H9 (cell line): ENCODE measurements around the gene ZNRF2. TPM values are rescaled to one million over a fixed set of nuclear protein-coding genes. Genes with fewer than 3 reads are reported as not detected.

Experiments used
- DNase-seq: peaks from one replicate; pipeline ENCODE4 v3.0.0-alpha.2; 2017
- H2AFZ ChIP-seq: one replicate; pipeline ENCODE4 v1.6.1; 2013; ENCODE audit warnings: mild to moderate bottlenecking, low read length, control low read depth, moderate library complexity
- H2AK5ac ChIP-seq: 2 replicates; pipeline ENCODE4 v1.6.1; 2013; ENCODE audit warnings: low read length, control low read depth, mixed read lengths; ENCODE audit not compliant: insufficient read length
- H2BK120ac ChIP-seq: one replicate; pipeline ENCODE4 v1.6.1; 2013; ENCODE audit warnings: low read depth, mild to moderate bottlenecking, low read length, control low read depth, inconsistent platforms; ENCODE audit not compliant: poor library complexity, severe bottlenecking
- H2BK12ac ChIP-seq: 2 replicates; pipeline ENCODE4 v1.6.1; 2013; ENCODE audit warnings: low read length, control low read depth, mixed read lengths, low read depth; ENCODE audit not compliant: insufficient read length
- H2BK15ac ChIP-seq: 2 replicates; pipeline ENCODE4 v1.6.1; 2013; ENCODE audit warnings: low read depth, low read length, control low read depth
- H2BK20ac ChIP-seq: one replicate; pipeline ENCODE4 v1.6.1; 2013; ENCODE audit warnings: low read depth, mild to moderate bottlenecking, low read length, control low read depth, inconsistent platforms; ENCODE audit not compliant: poor library complexity, severe bottlenecking
- H2BK5ac ChIP-seq: 2 replicates; pipeline ENCODE4 v1.6.1; 2013; ENCODE audit warnings: low read length, control low read depth, mixed read lengths; ENCODE audit not compliant: insufficient read length
- H3K14ac ChIP-seq: 2 replicates; pipeline ENCODE4 v1.6.1; 2013; ENCODE audit warnings: low read length, control low read depth; ENCODE audit not compliant: insufficient read depth
- H3K18ac ChIP-seq: 2 replicates; pipeline ENCODE4 v1.6.1; 2013; ENCODE audit warnings: low read depth, mild to moderate bottlenecking, mixed read lengths, low read length, control low read depth; ENCODE audit not compliant: insufficient read length
- H3K23ac ChIP-seq: 2 replicates; pipeline ENCODE4 v1.6.1; 2013; ENCODE audit warnings: low read length, control low read depth, mixed read lengths, low read depth; ENCODE audit not compliant: insufficient read length
- H3K23me2 ChIP-seq: 2 replicates; pipeline ENCODE4 v1.6.1; 2013; ENCODE audit warnings: low read depth, mild to moderate bottlenecking, mixed read lengths, low read length, control low read depth; ENCODE audit not compliant: insufficient read length, poor library complexity, severe bottlenecking
- H3K27ac ChIP-seq: 2 replicates; pipeline ENCODE4 v1.5.1; 2013; ENCODE audit warnings: low read length, control low read depth, mixed read lengths, low read depth; ENCODE audit not compliant: insufficient read length
- H3K27me3 ChIP-seq: 2 replicates; pipeline ENCODE4 v1.6.1; 2013; ENCODE audit warnings: low read length, control low read depth, inconsistent platforms; ENCODE audit not compliant: insufficient read depth
- H3K4ac ChIP-seq: 2 replicates; pipeline ENCODE4 v1.6.1; 2013; ENCODE audit warnings: low read depth, mild to moderate bottlenecking, control low read depth, inconsistent platforms, low read length, moderate library complexity
- H3K4me1 ChIP-seq: 2 replicates; pipeline ENCODE4 v1.6.1; 2013; ENCODE audit warnings: low read length, control low read depth, inconsistent platforms; ENCODE audit not compliant: insufficient read depth
- H3K4me2 ChIP-seq: 2 replicates; pipeline ENCODE4 v1.6.1; 2013; ENCODE audit warnings: low read length, control low read depth, mixed read lengths; ENCODE audit not compliant: insufficient read length, insufficient read depth
- H3K56ac ChIP-seq: 2 replicates; pipeline ENCODE4 v1.6.1; 2013; ENCODE audit warnings: low read depth, mild to moderate bottlenecking, mixed read lengths, low read length, control low read depth; ENCODE audit not compliant: insufficient read length
- H3K79me1 ChIP-seq: 2 replicates; pipeline ENCODE4 v1.6.1; 2013; ENCODE audit warnings: low read depth, mild to moderate bottlenecking, moderate library complexity, low read length, control low read depth, inconsistent platforms; ENCODE audit not compliant: insufficient read depth, poor library complexity, severe bottlenecking
- H3K79me2 ChIP-seq: 2 replicates; pipeline ENCODE4 v1.6.1; 2013; ENCODE audit warnings: low read length, control low read depth, inconsistent platforms; ENCODE audit not compliant: insufficient read depth
- H3K9ac ChIP-seq: 2 replicates; pipeline ENCODE4 v1.6.1; 2013; ENCODE audit warnings: low read length, control low read depth, mixed read lengths; ENCODE audit not compliant: insufficient read length; ENCODE audit errors: extremely low read depth
- H3K9me3 ChIP-seq: one replicate; pipeline ENCODE4 v1.6.1; 2013; ENCODE audit warnings: low read depth, low read length, inconsistent platforms; ENCODE audit not compliant: control insufficient read depth
- H3T11ph ChIP-seq: one replicate; pipeline ENCODE4 v1.6.1; 2013; ENCODE audit warnings: mild to moderate bottlenecking, low read length, control low read depth, inconsistent platforms
- H4K20me1 ChIP-seq: one replicate; pipeline ENCODE4 v1.6.1; 2013; ENCODE audit not compliant: control insufficient read depth, insufficient read length, insufficient read depth
- H4K5ac ChIP-seq: 2 replicates; pipeline ENCODE4 v1.6.1; 2013; ENCODE audit warnings: low read depth, mild to moderate bottlenecking, mixed read lengths, low read length, control low read depth; ENCODE audit not compliant: insufficient read length
- H4K8ac ChIP-seq: replicated peaks from 2 replicates; pipeline ENCODE4 v1.6.1; 2013; ENCODE audit warnings: low read length, control low read depth, mixed read lengths, low read depth; ENCODE audit not compliant: insufficient read length
- H4K91ac ChIP-seq: 2 replicates; pipeline ENCODE4 v1.6.1; 2013; ENCODE audit warnings: low read depth, mild to moderate bottlenecking, moderate library complexity, mixed read lengths, low read length, control low read depth; ENCODE audit not compliant: insufficient read length
- H3K27ac Mint-ChIP-seq, 3 experiments: 2 replicates in 2 of 3; 3 replicates in 1 of 3; pipeline ENCODE4 v1.8.0; 2020 to 2021; ENCODE audit warnings: mixed read lengths in 3 of 3, mild to moderate bottlenecking in 1 of 3, moderate library complexity in 1 of 3
- H3K27me3 Mint-ChIP-seq: 2 replicates; pipeline ENCODE4 v1.8.0; 2021; ENCODE audit warnings: low read depth, mild to moderate bottlenecking, moderate library complexity, mixed read lengths
- H3K36me3 Mint-ChIP-seq, 3 experiments: 2 replicates in 2 of 3; 3 replicates in 1 of 3; pipeline ENCODE4 v1.8.0; 2020 to 2021; ENCODE audit warnings: low read depth in 3 of 3, mixed read lengths in 3 of 3; ENCODE audit not compliant: insufficient read depth in 1 of 3
- H3K4me1 Mint-ChIP-seq, 2 experiments: 2 replicates each; pipeline ENCODE4 v1.8.0; 2020; ENCODE audit warnings: mixed read lengths in 2 of 2
- H3K4me3 Mint-ChIP-seq, 2 experiments: 2 replicates in 1 of 2; 3 replicates in 1 of 2; pipeline ENCODE4 v1.8.0; 2020 to 2021; ENCODE audit warnings: mild to moderate bottlenecking in 2 of 2, mixed read lengths in 2 of 2, moderate library complexity in 1 of 2
- H3K9me3 Mint-ChIP-seq, 2 experiments: 2 replicates in 1 of 2; 3 replicates in 1 of 2; pipeline ENCODE4 v1.8.0; 2020; ENCODE audit warnings: mild to moderate bottlenecking in 2 of 2, mixed read lengths in 2 of 2, moderate library complexity in 1 of 2
- CTCF ChIP-seq: fragments of 200-600 bp; sonication (generic); conservative IDR thresholded peaks from 3 replicates; pipeline ENCODE4 v1.8.0; 2021; ENCODE audit warnings: antibody characterized with exemption, mild to moderate bottlenecking
- WGBS: extraction: QIAGEN DNeasy Blood & Tissue Kit; methylation state at CpG from one replicate; pipeline ENCODE4 v1.1.7; 2013; ENCODE audit warnings: missing lambda C conversion rate, low lambda C conversion rate, mixed read lengths; ENCODE audit not compliant: insufficient read length; ENCODE audit errors: extremely low coverage; 5-methylcytosine and 5-hydroxymethylcytosine counted together
- total RNA-seq: library from RNA; stranded (reverse); gene quantifications from 2 replicates; pipeline ENCODE4 v1.2.1, GENCODE V29; 2021

Gene ZNRF2
- total RNA-seq, 1 experiment from 2014 or later, result 16.5 TPM

GRCh38 chr7:30268586-30268985 is 15.8 kb upstream of the ZNRF2 start:
- no peak overlapping the region for H3K4me3 Mint-ChIP-seq
- Histone ChIP-seq H3K79me2 (no peaks in the 10 kb centered on the region), H3K9me3 (no peaks in the 10 kb centered on the region), H3K27me3 (no peaks in the 10 kb centered on the region), H2BK120ac (no peak overlapping the region), H3T11ph (no peak overlapping the region), H3K14ac (no peak overlapping the region), H4K20me1 (no peaks in the 10 kb centered on the region), H3K27ac (no peak overlapping the region), H2BK12ac (no peak overlapping the region), H3K4me2 (no peak overlapping the region), H2BK5ac (no peak overlapping the region), H2AK5ac (no peak overlapping the region), H3K23ac (no peak overlapping the region), H2BK20ac (no peak overlapping the region), H4K5ac (no peak overlapping the region), H2BK15ac (no peak overlapping the region), H3K4me1 (peaks cover 5% of the 10 kb centered on the region; the same call in 1 of the 2 replicates), H3K4ac (no peak overlapping the region), H4K91ac (no peak overlapping the region), H3K9ac (no peak overlapping the region), H2AFZ (no peak overlapping the region), H3K79me1 (no peaks in the 10 kb centered on the region), H3K56ac (no peak overlapping the region), H3K18ac (no peak overlapping the region), H3K23me2 (no peaks in the 10 kb centered on the region), H4K8ac (no peak overlapping the region)
- WGBS, result no CpG with 5 or more reads among the region's 6 CpGs
- no peak for DNase-seq
- no peak for TF ChIP-seq CTCF
- no peaks in the 10 kb centered on the region for H3K36me3 Mint-ChIP-seq
- peaks cover 1% of the 10 kb centered on the region for H3K27me3 Mint-ChIP-seq
- no peak overlapping the region for H3K27ac Mint-ChIP-seq
- H3K4me1 Mint-ChIP-seq, result no peaks in the 10 kb centered on the region
- H3K9me3 Mint-ChIP-seq, result no peaks in the 10 kb centered on the region
